Mucosa of descending colon (tissue), 3 donors: ENCODE data around the gene MIB2. TPM values are rescaled to one million over a fixed set of nuclear protein-coding genes. Genes with fewer than 3 reads are reported as not detected.
A peak's percentile ranks its signal among the peaks of the same experiment; 100 is the strongest.

Experiments used
- ATAC-seq: fragments of 200-7000 bp; cut with Tn5 transposase; one replicate; pipeline ENCODE4 v1.9.1; 2020; ENCODE audit warnings: mild to moderate bottlenecking, moderate library complexity
- DNase-seq, 3 donors: peaks; one replicate each; pipeline ENCODE4 v3.0.0-alpha.2; 2020
- H3K36me3 ChIP-seq: fragments of 200-600 bp; one replicate; pipeline ENCODE4 v1.8.0; 2021; ENCODE audit warnings: low read depth, mild to moderate bottlenecking
- H3K4me1 ChIP-seq: fragments of 200-600 bp; one replicate; pipeline ENCODE4 v1.8.0; 2021; ENCODE audit warnings: low read depth, mild to moderate bottlenecking
- H3K4me3 ChIP-seq: fragments of 200-600 bp; one replicate; pipeline ENCODE4 v1.8.0; 2021; ENCODE audit warnings: mild to moderate bottlenecking
- H3K9me3 ChIP-seq: fragments of 200-600 bp; one replicate; pipeline ENCODE4 v1.8.0; 2021; ENCODE audit warnings: mild to moderate bottlenecking
- intact Hi-C, 2 donors: fragments of 100-400 bp; cut with DNase I in 1 of 2; cut with micrococcal nuclease in 1 of 2; formaldehyde crosslinking; loops; one replicate each; pipeline versions ENCODE4 v1.11.0 to v1.11.1; 2022; cut with DNase I, micrococcal nuclease
- total RNA-seq, 3 donors: library from RNA; stranded (reverse); fragmentation: NEBNext Ultra II Directional in 2 of 3; extraction: Animal tissue kit (Norgen Biotek cat#: 25700) in 2 of 3; gene quantifications; one replicate each; pipeline versions ENCODE4 v1.2.1 to v1.2.4, GENCODE V29; 2021 to 2023
- TF ChIP-seq, protein P1 (sequence below): fragments of 200-600 bp; IDR thresholded peaks from one replicate; pipeline ENCODE4 v1.8.0; 2022; ENCODE audit warnings: antibody characterized with exemption, mild to moderate bottlenecking
- donor health status: DM: no; HTN: no; CAD: no; lungs with moderate emphysema.
- donor health status: DM: no; HTN: no; CAD: no.
- donor health status: DM: no; HTN: yes; CAD: no.

MIB2 gene
- total RNA-seq, 3 donors from 2014 or later: 67.8 to 118 (median 109) TPM

DNA sequence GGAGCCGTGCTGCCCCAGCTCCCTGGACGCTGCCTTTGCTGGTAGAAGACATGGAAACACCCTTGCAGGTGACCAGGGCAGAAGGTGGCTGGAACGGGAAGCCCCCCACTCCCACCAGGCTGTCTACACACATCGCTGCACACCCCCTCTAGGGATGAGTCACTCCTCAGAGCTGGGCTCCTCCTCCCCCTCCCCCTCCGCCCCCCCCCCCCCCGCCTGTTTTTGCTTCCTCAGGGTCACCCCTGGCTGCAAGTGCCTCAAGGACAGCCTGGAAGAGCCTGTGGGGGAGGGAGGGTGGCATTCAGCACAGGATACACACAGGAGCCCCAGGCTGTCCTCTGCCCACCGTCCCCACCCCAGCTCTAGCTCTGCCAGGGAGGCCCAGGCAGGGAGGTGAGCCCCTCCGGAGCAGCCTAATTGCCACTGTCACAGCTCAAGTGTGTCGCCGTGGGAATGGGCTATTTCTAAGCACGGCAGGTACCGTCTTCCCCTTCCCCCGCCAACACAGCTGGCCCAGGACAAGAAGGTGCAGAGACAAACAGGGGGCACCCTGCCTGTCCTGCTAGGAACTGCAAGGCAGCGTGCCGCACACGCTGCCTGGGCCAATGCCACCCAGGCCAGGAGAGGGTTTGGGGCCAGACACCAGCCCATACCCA is 17.9 kb upstream of the MIB2 start:
- TF ChIP-seq, protein P1, sequence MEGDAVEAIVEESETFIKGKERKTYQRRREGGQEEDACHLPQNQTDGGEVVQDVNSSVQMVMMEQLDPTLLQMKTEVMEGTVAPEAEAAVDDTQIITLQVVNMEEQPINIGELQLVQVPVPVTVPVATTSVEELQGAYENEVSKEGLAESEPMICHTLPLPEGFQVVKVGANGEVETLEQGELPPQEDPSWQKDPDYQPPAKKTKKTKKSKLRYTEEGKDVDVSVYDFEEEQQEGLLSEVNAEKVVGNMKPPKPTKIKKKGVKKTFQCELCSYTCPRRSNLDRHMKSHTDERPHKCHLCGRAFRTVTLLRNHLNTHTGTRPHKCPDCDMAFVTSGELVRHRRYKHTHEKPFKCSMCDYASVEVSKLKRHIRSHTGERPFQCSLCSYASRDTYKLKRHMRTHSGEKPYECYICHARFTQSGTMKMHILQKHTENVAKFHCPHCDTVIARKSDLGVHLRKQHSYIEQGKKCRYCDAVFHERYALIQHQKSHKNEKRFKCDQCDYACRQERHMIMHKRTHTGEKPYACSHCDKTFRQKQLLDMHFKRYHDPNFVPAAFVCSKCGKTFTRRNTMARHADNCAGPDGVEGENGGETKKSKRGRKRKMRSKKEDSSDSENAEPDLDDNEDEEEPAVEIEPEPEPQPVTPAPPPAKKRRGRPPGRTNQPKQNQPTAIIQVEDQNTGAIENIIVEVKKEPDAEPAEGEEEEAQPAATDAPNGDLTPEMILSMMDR: peak; percentile 11
- ATAC-seq: peak; percentile 52
- Histone ChIP-seq H3K4me1 (peaks cover 12% of the 10 kb centered on the region), H3K9me3 (no peaks in the 10 kb centered on the region), H3K36me3 (no peaks in the 10 kb centered on the region), H3K4me3 (no peak overlapping the region)
- intact Hi-C loops: no loop called here
- peak in 1 of 3 donors; percentile 43 for DNase-seq

GRCh38 chr1:1598051-1598719 is 17.1 kb upstream of the MIB2 start:
- H3K9me3 ChIP-seq: no peaks in the 10 kb centered on the region
- peaks cover 12% of the 10 kb centered on the region for H3K4me1 ChIP-seq
- TF ChIP-seq, protein P1: no peak
- no peak overlapping the region for H3K4me3 ChIP-seq
- DNase-seq: peak in 1 of 3 donors; percentile 49
- no peak for ATAC-seq
- intact Hi-C loops: no loop called here
- H3K36me3 ChIP-seq: no peaks in the 10 kb centered on the region

GRCh38 chr1:1598720-1599029 is 16.6 kb upstream of the MIB2 start:
- ATAC-seq: no peak
- intact Hi-C loops: no loop called here
- Histone ChIP-seq H3K4me1 (peaks cover 12% of the 10 kb centered on the region), H3K4me3 (no peak overlapping the region), H3K36me3 (no peaks in the 10 kb centered on the region), H3K9me3 (no peaks in the 10 kb centered on the region)
- DNase-seq: peak in 1 of 3 donors; percentile 52
- TF ChIP-seq, protein P1: no peak

DNA sequence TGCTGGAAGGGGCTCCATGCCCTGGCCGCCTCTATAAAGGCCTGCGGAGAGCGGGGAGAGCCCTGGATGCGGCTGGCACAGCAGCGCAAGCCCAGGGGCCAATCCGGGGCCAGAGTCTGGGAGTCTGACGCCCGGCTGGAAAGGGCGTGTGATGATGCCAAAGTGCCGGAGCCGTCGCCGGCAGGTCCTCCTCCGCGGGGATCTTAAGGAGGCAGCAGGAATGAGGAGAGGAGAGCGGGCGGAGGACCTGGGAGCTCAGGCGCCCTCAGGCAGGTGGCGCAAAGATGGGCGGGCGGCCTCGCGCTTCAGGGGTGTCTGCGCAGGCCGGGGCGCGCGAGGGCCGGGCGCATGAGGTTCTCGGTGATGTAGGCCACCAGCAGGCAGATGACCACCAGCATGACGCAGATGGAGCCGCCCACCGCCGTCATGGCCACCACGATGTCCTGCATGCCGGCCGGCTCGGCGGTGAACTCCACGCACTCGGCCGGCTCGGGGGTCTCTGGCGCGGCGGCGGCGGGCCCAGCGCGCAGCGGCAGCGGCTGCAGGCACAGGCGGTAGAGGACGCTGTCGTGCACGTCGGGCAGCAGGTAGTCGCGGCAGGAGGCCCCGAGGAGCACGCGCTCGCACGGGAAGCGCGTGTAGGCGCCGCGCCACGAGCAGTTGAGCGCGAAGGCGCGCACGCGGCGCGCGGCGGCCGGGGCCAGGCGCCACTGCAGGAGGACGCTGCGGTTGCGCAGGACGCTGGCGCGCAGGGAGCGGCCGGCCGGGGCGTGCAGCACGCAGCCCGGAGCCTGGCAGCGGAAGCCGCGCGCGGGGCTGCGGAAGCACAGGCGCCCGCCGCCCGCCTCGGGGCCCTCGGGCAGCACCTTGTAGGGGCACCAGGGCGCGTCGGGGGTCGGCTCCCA is 16.0 kb upstream of the MIB2 start:
- DNase-seq (peak in 1 of 3 donors; percentile 58), ATAC-seq (peak; percentile 73)
- intact Hi-C loops: no loop called here
- Histone ChIP-seq H3K4me3 (no peak overlapping the region), H3K36me3 (no peaks in the 10 kb centered on the region), H3K4me1 (peaks cover 12% of the 10 kb centered on the region), H3K9me3 (no peaks in the 10 kb centered on the region)
- TF ChIP-seq, protein P1: no peak

- Histone ChIP-seq H3K9me3 (no peaks in the 10 kb centered on the region), H3K36me3 (no peaks in the 10 kb centered on the region), H3K4me3 (no peak within 1 kb of the TSS), H3K4me1 (peaks cover 12% of the 10 kb centered on the region)
- DNase-seq: peak in 1 of 3 donors; percentile 43
- intact Hi-C loops: no loop called here
- ATAC-seq: peak; percentile 28
- TF ChIP-seq, protein P1: no peak
Observed at GRCh38 chr1:1599935-1600860, 15.1 kb upstream of the MIB2 start, which contains the start of gene FNDC10. Gene FNDC10 (minus strand): TSS chr1:1600135. CDS start chr1:1600015, 120 bp downstream.
